ENCODE data around the gene HK2.
A peak's percentile ranks its signal among the peaks of the same experiment; 100 is the strongest.

HK2 gene

DNA sequence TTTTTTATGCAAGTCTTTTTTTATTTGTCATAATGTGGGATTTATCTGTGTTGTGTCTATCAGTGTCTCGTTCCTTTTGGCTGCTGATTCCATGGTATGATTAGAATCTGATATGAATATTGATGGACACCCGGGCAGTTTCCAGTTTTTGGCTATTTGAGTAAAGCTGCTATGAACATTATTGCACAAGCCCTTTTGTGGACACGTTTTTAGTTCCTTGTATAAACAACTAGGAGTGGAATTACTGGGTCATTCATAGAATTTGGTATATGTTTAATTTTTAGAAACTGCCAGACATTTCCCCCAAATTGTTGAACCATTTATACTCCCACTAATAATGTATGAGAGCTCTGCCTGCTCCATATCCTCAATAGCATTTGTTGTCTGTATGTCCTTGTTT is 26.6 kb downstream of the HK2 start:
- DNase-seq = no peak

DNA sequence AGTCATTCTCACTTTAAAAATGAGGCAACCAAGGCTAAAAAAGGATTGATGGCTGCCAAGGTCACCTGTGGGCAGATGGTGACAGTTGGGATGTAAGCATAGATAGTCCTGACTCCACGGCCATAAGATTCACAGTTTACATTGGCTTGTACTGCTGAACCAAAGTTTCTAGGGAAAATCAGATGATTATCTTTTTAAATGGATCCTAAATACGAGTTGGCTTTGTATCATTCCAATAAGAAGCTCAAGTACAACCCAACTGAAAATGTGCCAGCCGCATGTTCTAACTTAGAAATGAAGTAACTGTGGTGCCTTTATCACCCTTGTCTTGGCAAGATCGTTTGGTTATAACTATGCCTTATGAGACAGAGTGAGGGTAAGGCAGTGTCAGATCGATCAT is 27.6 kb downstream of the HK2 start:
- DNase-seq = no peak

DNA sequence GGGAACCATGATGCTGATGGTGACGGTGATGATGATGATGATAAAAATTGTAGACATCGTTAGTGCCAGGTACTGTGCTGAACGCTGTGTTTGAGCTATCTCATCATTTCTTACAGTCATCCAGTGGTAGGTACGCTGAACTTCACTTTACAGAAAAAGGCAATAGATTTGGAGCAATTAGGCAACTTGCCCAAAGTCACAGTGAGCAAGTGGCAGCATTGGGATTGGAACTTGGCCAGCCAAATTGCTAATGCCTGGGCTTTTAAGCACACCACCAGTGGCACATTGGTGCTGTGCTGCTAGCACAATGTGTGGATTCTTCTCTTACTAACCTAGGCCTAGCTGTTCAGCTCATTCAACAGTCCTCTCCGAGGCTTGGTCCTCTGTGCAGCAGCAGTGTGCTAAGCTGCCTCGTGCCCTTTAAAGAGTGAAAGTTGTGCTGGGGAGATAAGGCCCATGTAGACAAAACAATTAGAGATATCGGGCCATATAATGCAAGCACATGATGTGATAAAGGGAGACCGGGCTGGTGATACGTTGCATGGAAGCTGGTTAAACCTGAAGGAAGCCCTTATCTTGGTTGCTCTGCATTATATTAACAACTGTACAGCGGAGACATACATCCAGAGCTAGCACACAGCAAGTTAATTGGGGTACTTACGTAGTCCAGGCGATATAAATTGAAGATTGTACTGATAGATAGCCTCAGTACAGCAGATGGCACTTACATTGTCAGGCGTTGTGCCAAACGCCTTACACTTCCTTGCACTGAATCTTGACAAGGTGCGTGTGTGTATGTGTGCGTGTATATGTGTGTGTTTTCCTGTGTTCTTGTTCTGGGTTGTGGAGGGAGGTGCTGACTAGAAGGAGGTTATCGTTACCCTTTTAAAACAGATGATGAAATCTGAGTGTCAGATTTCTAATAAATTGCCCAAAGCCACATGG is 28.4 kb downstream of the HK2 start:
- DNase-seq = peak; percentile 92

DNA sequence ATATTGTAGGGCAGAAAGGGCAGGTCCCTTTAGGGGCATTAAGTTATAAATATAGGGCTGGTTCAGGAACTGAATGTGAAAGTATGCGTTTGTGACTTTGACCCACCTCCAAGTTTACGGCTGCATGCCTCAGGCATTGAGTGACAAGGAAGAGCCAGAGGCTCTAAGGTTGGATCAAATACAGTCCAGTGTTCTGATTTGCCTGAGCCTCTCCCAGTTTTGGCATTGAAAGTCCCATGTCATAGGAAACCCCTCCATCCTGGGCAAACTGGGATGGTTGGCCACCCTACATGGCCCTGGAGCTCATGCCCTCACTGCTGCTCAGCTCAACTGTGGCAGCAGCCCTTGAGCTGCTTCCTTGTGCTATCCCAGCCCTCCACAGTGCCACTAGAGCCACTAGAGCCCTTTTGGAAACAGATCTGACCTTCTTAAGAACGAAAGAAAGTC is 29.9 kb downstream of the HK2 start:
- DNase-seq = no peak

DNA sequence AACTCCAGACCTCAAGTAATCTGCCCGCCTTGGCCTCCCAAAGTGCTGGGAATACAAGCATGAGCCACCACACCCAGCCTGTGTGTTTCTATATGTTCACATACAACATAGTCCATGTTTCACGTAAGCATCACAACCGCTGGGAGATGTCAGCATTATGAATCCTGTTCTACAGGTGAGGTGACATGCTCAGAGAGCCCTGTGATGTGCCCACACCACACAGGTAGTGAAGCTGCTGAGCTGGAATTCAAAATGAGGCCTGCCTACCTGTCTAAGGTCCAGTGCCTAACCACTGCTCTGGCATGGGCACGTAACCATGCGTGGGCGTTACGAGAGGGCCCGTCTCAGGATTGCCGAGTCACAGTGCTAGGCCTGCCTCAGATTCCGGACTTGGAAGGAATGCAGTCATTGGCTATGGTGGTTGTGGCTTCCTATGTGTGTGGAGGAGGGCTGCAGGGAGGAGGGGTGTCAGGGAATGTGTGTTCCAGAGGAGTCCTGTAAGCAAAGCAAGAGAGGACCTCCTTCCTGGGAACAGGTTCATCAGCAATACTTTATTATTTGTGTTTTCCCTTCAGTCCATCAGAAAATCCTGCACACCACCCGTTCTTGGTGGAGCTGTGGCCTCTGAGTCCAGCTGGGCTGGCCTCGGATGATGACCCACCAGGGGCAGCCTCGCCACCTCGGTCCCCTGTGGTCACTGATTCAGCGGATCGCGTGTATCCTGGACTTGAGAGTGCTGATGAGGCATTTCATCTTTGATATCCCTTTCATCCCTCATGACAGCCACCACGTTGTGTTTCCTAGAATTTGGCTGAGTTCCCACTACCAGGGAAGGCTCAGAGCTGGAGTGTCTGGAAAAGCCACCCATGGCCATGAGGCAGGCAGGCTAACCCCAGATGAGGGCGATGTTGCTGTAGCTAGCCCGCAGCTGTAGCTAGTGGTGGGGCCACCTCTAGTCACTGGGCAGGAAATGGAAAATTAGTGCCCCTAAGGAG is 31.1 kb downstream of the HK2 start:
- DNase-seq = no peak

DNA sequence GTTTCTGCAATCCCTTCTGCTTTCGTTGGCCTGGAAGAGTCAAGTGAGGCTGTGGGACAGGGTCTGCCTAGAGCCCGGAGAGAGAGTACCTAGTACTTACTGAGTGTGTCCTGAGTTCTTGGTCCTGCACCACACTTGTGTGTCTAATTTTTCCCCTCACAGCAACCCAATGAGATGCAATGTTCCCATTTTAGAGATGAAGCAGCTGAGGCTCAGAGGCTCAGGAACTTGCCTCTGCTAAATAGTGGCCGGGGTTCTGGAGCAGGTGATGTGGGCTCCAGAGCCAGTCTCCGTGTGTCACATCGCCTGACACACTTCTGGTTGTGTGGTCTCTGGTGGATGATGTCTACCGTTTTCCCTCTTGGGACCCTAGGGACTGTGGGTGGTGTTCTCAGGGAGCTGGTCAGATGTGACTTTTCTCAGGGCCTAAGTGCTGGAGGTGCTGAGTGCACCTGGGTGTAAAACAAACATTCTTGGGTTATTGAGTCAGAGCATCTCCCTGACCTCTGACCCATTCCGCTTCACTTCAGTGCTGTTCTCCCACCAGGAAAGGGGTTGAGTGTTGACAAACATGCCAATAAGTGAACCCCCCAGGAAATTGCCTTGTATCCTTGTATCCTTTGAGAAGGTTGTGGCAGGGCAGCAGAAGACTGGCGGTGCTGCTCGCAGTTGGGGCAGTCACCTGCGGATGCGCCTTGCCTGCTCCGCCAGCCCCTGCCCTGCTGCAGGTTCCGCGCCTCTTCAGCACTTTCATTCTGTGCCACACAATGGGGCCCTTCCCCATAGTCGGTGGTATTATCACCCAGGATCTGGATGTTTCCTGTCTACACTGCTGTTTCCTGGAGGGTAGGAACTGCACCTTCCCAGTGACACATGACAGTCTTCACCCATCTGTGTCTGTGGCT is 32.1 kb downstream of the HK2 start:
- DNase-seq = no peak

DNA sequence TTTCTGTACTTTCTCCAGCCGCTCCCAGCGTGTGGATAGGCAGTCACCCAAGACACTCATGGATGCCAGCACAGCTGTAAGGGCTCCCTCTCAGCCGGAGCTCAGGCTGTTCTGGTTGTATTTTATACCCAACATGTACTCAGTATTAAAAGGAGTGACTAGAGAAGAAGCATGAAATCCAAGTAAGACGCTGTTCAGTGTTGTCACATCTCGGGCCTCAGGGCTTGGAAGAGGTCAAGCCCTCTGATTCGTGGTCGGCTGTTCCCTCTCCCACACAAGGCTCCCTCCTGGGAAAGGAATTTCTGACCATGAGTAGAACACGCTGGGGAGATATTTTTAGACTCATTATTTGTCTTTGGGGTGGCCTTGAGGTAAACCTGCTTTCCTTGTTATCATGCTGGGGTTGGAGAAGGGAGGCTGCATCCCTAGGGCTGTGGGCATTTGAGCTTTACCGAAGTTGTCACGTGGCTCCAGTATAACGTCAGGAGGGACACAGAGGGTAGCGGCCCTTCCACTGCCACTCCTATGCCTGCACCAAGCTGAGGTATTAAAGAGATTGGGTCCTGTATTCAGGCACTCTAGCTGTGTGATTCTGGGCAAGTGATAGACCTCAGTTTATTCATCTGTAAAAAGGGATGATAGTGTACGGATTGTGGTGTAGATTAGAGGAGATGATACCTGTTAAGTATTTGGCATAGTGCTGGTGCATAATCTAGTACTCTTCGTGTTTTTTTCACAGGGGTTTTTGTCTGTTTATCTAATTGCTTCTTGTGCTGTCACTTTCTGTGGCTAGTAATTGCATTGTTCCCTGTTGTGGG is 34.1 kb downstream of the HK2 start:
- DNase-seq = no peak

DNA sequence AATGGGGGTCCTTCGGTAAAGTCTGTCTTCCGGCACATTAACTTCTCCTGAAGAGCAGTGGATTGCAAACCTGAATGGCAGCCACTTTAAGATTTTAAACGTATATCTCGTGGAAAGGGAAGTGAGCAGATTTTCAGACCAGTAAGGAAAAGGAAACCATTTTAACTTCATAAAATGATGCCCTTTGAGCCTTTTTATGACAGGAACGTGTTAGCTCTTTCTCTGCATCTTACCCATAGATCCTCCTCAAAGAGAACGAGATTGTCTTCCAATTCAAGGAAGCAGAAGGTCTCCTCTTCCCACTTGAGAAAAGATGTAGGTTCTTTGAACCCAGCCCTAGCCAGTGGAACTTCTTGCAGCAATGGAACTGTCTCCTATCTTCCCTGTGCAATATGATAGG is 35.6 kb downstream of the HK2 start:
- no peak for DNase-seq

DNA sequence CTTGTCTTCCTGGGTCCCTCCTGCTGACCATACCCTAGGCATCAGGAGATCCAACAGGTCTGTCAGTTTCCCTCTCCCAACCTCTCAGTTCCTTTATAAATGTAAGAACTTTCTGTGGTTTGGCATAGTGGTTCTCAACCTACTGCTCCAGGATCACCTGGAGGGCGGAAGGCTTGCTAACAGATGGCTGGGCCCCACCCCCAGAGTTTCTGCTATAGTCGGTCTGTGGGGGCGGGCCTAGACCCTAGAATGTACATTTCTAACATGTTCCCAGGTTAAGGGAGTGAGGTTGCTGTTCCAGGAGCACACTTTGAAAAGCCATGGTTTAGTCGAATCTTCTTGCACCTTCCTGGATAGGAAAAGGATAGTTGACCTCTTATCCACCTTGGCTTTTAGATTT is 37.0 kb downstream of the HK2 start:
- no peak for DNase-seq

DNA sequence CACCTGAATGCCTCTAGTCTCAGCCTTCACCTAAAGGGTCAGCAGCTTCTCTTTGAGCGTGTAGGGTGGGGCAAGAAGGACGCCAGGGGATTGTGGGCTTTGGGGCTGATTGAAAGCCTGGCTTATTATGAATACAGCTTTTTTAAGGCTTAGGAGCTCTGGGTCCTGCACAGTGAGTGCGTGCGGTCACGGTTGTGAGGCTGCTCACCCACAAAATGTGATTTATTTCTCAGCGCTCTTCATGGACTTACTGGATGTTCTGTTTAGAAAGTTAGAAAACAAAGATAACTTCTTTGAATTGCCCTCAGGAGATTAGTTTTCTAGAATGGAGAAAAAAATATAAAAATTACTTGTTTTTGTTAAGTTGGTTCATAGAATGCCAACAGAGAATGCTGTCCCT is 37.5 kb downstream of the HK2 start:
- DNase-seq = no peak

DNA sequence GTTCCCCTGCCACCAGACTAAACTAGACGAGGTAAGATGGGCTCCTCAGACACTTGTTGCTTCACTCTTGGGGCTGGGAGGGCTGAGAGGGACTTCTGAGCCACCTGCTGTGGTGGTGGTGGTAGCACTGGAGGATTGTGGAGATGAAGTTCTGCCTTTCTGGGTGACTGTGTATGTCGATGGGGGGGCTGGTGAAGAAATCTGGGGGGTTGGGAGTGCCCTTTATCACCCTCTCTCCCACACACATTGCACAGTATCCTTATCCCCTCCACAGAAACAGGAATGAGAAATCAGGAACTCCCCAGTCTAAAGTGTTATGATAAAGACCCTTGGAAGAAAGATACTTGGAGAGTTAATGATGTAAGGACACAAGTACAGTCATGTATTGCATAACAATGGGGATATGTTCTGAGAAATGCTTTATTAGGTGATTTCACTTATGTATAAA is 38.5 kb downstream of the HK2 start:
- no peak for DNase-seq

DNA sequence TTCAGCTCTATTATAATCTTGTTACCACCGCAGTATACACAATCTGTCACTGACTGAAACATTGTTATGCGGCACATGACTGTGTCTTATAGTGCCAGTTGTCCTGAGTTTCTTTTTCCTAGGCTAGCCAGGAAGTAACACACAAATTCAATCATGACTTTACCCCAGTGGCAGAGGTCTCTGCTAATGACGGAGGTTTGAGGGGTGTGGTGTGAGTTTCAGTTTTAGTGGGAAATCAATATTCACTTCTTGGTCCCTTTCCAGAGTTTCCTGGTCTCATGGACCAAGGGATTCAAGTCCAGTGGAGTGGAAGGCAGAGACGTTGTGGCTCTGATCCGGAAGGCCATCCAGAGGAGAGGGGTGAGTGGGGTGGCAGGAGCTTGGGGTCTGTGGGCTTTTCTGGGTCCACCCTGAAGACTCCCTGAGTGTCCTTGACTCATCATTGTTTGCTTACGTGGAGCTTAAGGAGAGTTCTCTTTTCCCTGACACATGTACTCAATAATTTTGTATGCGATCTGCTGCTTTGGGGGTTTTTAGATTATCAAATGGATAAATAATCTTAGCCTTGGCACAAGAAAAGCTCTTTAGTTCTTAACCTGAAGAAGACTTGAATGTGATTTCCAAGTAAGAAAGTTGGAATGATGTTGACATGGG is 39.2 kb downstream of the HK2 start:
- no peak for DNase-seq

DNA sequence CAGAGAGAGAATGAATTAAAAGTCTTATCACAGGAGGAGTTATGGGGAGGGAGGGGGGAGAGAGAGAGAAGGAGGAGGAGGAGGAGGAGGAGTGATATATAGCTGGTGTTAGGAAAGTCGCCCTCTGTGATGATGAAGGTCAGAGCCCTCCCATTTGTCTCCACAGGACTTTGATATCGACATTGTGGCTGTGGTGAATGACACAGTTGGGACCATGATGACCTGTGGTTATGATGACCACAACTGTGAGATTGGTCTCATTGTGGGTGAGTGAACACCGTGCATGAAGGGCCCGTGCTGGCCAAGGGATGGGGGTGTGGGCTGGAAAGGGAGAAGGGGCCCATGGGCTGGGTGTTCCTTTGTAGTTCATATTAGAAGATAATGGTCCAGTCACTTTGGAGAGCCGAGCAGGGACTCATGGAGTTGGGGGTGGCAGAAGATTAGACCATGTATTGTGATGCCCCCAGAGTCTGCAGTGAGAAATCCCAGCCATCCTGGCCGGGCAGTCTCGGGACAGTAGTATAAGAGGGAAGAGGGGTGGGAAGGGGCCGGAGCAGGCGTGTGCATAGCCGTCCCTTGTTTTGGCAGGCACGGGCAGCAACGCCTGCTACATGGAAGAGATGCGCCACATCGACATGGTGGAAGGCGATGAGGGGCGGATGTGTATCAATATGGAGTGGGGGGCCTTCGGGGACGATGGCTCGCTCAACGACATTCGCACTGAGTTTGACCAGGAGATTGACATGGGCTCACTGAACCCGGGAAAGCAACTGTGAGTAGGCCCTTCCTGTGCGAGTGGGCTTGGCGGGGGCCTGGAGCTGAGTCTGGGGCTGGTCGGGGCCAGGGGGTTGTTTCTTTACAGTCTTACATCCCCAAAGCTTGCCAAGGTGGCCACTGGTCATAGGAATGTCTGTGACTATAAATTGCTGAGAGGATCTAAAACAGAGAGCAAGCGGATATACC is 40.0 kb downstream of the HK2 start:
- no peak for DNase-seq

DNA sequence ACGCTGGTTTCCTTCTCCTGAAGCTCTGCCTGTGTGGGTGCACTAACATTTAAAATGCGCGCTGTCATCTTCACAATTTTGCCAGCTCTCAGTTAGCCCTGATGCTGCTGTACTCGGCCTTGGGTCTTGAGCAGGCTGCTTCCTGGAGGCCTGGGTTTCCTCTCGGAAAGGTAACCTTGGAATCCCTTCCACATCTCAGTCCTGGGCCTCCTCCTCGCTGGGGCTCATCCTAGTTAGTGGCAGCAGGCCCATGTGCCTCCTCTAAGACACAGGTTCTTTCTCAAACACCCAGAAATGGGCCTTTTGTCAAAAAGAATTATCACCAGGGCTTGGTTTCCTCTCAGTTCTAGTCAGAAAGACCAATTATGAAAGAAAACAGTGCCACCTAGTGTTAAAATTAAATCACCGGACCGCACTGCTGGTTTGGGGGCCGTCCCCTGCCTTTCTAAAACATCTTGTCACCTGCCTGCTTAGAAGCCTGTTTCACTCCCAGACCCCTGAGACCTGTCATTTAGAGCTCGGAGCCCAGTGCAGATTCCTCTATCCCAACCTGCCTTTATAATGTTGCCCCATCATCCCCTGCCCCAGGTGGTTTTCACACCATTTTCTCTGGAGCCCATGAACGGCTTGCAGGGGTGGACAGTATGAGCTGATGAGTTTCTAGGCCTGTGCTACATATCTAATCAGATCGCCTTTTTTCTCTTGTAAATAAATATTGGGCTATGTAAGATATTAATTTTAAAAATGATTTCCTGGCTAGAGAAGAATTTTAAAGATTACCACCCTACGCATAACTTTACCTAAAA is 42.4 kb downstream of the HK2 start:
- DNase-seq = peak; percentile 64

DNA sequence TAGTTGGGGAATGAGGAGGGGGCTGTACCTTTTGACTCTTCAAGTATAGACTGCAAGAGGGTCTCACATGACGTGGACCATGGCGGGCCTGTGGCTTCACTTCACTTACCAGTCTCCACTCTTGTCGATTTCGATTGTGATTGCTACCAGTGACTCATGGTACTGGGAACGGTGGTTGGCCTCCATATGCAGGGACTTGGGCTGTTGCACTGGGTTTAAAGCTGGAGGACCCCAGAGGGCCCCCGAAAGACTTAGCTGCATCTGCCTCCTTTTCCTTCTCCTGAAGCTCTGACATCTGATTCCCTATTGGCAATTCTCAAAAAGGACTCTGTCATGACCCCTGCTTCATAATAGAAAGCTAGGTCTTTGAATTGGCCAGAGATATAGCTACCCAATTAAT is 43.4 kb downstream of the HK2 start:
- DNase-seq = no peak

DNA sequence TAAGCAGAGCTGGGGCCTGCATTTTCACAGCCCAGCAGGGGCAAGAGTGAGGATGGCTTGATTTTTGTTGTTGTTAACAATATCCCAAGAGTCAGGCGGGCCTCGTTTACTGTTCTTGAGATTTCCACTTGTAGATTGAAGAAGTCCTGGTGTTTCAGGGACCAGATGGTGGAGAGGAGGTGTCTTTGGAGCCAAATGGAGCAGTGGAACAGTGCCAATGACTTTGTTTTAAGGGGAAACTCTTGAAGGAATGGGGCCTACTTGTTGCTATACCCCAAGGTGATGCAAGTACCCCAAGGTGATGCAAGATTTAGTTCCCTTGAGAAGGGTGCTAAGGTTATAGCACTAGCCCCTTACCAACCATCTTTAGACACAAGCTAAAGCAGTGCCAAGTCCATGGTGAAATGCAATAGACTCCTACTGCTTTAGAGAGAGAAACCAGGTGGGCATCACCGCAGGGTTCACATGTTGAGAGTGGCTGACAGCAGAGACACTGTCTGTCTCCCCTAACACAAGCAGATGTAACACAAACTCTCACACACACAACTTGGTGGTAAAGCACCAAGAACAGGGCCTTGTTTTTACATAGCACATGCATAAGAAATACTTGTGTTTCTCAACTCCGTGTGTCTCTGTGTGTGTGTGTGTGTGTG is 44.0 kb downstream of the HK2 start:
- no peak for DNase-seq

DNA sequence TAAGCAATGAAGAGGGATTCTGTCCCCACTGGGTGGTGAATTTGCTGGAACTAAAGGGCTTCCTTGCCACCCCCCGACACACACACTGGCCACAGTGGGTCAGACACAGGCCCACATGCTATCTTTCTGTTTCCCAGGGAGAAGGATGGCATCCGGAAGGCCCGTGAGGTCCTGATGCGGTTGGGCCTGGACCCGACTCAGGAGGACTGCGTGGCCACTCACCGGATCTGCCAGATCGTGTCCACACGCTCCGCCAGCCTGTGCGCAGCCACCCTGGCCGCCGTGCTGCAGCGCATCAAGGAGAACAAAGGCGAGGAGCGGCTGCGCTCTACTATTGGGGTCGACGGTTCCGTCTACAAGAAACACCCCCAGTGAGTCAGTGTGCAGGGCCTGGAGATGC is 44.6 kb downstream of the HK2 start:
- no peak for DNase-seq

DNA sequence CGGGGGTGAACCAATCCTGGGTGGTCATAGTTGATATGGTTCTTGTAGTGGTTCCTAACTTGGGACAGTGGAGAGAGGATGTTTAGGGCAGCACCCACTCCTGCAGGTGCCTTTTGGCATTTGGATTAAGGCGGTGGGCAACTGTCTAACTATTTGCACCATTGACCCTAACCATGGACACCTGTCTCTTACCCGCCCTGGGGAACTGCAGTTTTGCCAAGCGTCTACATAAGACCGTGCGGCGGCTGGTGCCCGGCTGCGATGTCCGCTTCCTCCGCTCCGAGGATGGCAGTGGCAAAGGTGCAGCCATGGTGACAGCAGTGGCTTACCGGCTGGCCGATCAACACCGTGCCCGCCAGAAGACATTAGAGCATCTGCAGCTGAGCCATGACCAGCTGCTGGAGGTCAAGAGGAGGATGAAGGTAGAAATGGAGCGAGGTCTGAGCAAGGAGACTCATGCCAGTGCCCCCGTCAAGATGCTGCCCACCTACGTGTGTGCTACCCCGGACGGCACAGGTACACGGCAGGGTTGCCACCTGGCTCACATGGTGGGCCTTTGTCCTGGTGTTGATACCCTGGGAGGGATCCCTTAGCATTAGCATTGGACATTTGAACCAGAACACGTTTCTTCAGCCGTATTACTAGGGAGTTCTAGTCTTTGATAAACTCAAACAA is 46.3 kb downstream of the HK2 start:
- no peak for DNase-seq
